ENCODE data around the gene RBM27.

DNA sequence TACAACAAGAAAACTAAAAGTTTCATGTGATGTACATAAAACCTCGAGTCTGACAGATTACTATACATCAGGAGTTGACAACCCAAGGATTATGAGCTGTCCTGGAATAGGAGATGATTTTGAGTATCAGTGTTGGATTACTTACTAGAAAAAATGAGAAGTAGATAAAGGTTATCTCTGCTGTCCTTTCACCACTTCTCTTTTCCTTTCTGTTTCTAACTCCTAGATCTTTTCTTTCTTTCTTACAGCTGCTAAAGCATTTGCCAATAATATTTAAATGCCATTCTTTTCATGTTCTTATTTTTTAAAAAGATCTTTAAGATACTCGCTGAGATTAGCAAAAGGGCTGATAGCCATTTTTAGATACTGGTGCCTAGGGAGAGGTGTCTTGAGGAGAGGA lies 14.8 kb downstream of the RBM27 start:
- no peak for TF ChIP-seq EZH2 (IDR thresholded peaks at IDR 0.05)
- TF ChIP-seq POLR2AphosphoS5 (IDR thresholded peaks at IDR 0.05; ENCODE audit: borderline replicate concordance, low read depth, low read length): no peak
- no peak for TF ChIP-seq FOXP2 (optimal IDR thresholded peaks at IDR 0.05; ENCODE audit: control extremely low read depth, extremely low read length, insufficient read depth)
